GM12878 (cell line): ENCODE data around the gene KCNK1. TPM values are rescaled to one million over a fixed set of nuclear protein-coding genes. Genes with fewer than 3 reads are reported as not detected.

Source experiments
- ATAC-seq: fragments of 200-7000 bp; cut with Tn5 transposase; 3 replicates; pipeline ENCODE4 v1.9.1; 2020; ENCODE audit warnings: mild to moderate bottlenecking, moderate library complexity
- BruUV-seq: library from RNA; stranded (reverse); fragments of 400-500 nt; replicated peaks from 2 replicates; lab custom pipeline; 2021; lab: Mats Ljungman, UMichigan
- CTCF ChIA-PET: fragments of 300-600 bp; sonication (Branson Sonifier 250); formaldehyde crosslinking; extraction: SDS; loops from one replicate; lab custom pipeline; 2021; ENCODE audit warnings: inconsistent platforms; lab: Yijun Ruan, JAX
- POLR2A ChIA-PET: fragments of 350-600 bp; formaldehyde crosslinking; extraction: SDS; loops from one replicate; lab custom pipeline; 2021; ENCODE audit warnings: inconsistent platforms; lab: Charles Lee
- RAD21 ChIA-PET: fragments of 300-600 bp; sonication (Branson Sonifier 250); formaldehyde crosslinking; loops from one replicate; lab custom pipeline; 2023; ENCODE audit warnings: antibody characterized with exemption; ENCODE audit not compliant: unreplicated experiment; lab: Charles Lee
- SMC1A ChIA-PET: fragments of 300-600 bp; sonication (Branson Sonifier 250); formaldehyde crosslinking; loops from one replicate; lab custom pipeline; 2023; ENCODE audit not compliant: unreplicated experiment, uncharacterized antibody; lab: Charles Lee
- DNase-seq: peaks from one replicate; pipeline ENCODE4 v3.0.0-alpha.2; 2011; ENCODE audit warnings: low read depth, low spot score
- FAIRE-seq: peaks from 3 replicates; lab custom pipeline; 2011; peaks lifted over from hg19 to GRCh38; lab: Jason Lieb, UNC
- H2AFZ ChIP-seq: 2 replicates; pipeline ENCODE4 v1.6.0; 2011; ENCODE audit warnings: low read depth, low read length, control low read depth; ENCODE audit not compliant: control insufficient read depth
- H3K27ac ChIP-seq: 2 replicates; pipeline ENCODE4 v1.5.1; 2011; ENCODE audit warnings: control low read depth; ENCODE audit not compliant: control insufficient read depth, insufficient read depth
- H3K27me3 ChIP-seq, 2 experiments: replicated peaks in 1 of 2; 2 replicates each; pipeline versions ENCODE4 v1.6.0 to v1.6.1; 2011; ENCODE audit warnings: low read length in 1 of 2; ENCODE audit not compliant: control insufficient read depth in 2 of 2, insufficient read depth in 2 of 2
- H3K36me3 ChIP-seq, 2 experiments: 2 replicates each; pipeline ENCODE4 v1.5.1; 2011; ENCODE audit warnings: low read length in 1 of 2; ENCODE audit not compliant: control insufficient read depth in 2 of 2, insufficient read depth in 2 of 2
- H3K4me1 ChIP-seq: 2 replicates; pipeline ENCODE4 v1.6.1; 2011; ENCODE audit warnings: mild to moderate bottlenecking, low read length, moderate library complexity, mixed read lengths; ENCODE audit not compliant: control insufficient read depth, insufficient read depth
- H3K4me2 ChIP-seq: 2 replicates; pipeline ENCODE4 v1.6.0; 2011; ENCODE audit warnings: control low read depth; ENCODE audit not compliant: control insufficient read depth, insufficient read depth
- H3K4me3 ChIP-seq: fragments of 200-600 bp; sonication (generic); 2 replicates; pipeline ENCODE4 v1.5.1; 2016
- H3K79me2 ChIP-seq: 2 replicates; pipeline ENCODE4 v1.6.0; 2011; ENCODE audit warnings: low read length; ENCODE audit not compliant: control insufficient read depth, insufficient read depth
- H3K9ac ChIP-seq: 2 replicates; pipeline ENCODE4 v1.8.0; 2011; ENCODE audit warnings: low read length, control low read depth, mixed read lengths; ENCODE audit not compliant: control insufficient read depth, insufficient read depth
- H3K9me3 ChIP-seq: replicated peaks from 3 replicates; pipeline ENCODE4 v1.5.1; 2011; ENCODE audit warnings: mild to moderate bottlenecking, low read length; ENCODE audit not compliant: control insufficient read depth, insufficient read depth
- H4K20me1 ChIP-seq: 2 replicates; pipeline ENCODE4 v1.6.0; 2011; ENCODE audit not compliant: control insufficient read depth, insufficient read depth
- BCL11A ChIP-seq: IDR thresholded peaks from 2 replicates; pipeline ENCODE4 v1.6.1; 2011; ENCODE audit warnings: low read depth, low read length
- CREB1 ChIP-seq: IDR thresholded peaks from 2 replicates; pipeline ENCODE4 v1.6.1; 2012; ENCODE audit warnings: low read depth, mild to moderate bottlenecking, inconsistent platforms
- JUNB ChIP-seq: IDR thresholded peaks from 2 replicates; pipeline ENCODE4 v1.6.1; 2016; ENCODE audit warnings: antibody characterized with exemption, mild to moderate bottlenecking
- NBN ChIP-seq: fragments of 450-650 bp; IDR thresholded peaks from 2 replicates; pipeline ENCODE4 v1.6.1; 2016
- NR2C1 ChIP-seq: fragments of 450-650 bp; IDR thresholded peaks from 2 replicates; pipeline ENCODE4 v1.6.1; 2017; ENCODE audit warnings: antibody characterized with exemption, mild to moderate bottlenecking, moderate library complexity
- NR2F1 ChIP-seq: fragments of 450-650 bp; conservative IDR thresholded peaks from 2 replicates; pipeline ENCODE4 v1.6.1; 2017; ENCODE audit warnings: mild to moderate bottlenecking
- RB1 ChIP-seq: fragments of 450-650 bp; formaldehyde crosslinking; IDR thresholded peaks from 2 replicates; pipeline ENCODE4 v1.6.1; 2017; ENCODE audit warnings: mild to moderate bottlenecking, borderline replicate concordance
- RELA ChIP-seq: fragments of 450-650 bp; IDR thresholded peaks from 2 replicates; pipeline ENCODE4 v1.8.0; 2014; ENCODE audit warnings: borderline replicate concordance; ENCODE audit not compliant: partially characterized antibody
- ZNF217 ChIP-seq: fragments of 450-650 bp; IDR thresholded peaks from 2 replicates; pipeline ENCODE4 v1.6.1; 2017; ENCODE audit warnings: antibody characterized with exemption, mild to moderate bottlenecking
- ZNF24 ChIP-seq: fragments of 450-650 bp; IDR thresholded peaks from 2 replicates; pipeline ENCODE4 v1.6.1; 2017; ENCODE audit warnings: antibody characterized with exemption, mild to moderate bottlenecking
- WGBS: methylation state at CpG from one replicate; pipeline ENCODE4 v1.1.6; 2016; ENCODE audit warnings: low lambda C conversion rate; ENCODE audit not compliant: insufficient replicate concordance, insufficient coverage; ENCODE audit errors: missing lambda C conversion rate; 5-methylcytosine and 5-hydroxymethylcytosine counted together
- in situ Hi-C: fragments of 300-500 bp; cut with MboI; formaldehyde crosslinking; loops from 9 replicates; pipeline ENCODE4 v1.14.3; 2018; ENCODE audit warnings: mixed read lengths
- intact Hi-C: fragments of 100-400 bp; cut with micrococcal nuclease; formaldehyde crosslinking; loops from one replicate; pipeline ENCODE4 v1.14.2; 2022; ENCODE audit not compliant: unreplicated experiment
- polyA plus RNA-seq, 11 experiments: library from polyadenylated mRNA; depleted of rRNA in 4 of 11; unstranded in 6 of 11; stranded (reverse) in 5 of 11; fragments of >200 nt; fragmentation: Nextera tagmentation in 4 of 11; fragmentation: Illumina TruSeq in 1 of 11; extraction: Ambion mirVana in 4 of 11; extraction: Trizol in 1 of 11; gene quantifications; 1 replicate in 1 of 11; 2 replicates in 10 of 11; pipeline versions ENCODE4 v1.2.1 to v1.2.3, GENCODE V29; 2011 to 2016; ENCODE audit warnings: inconsistent platforms in 2 of 11, missing spikeins in 2 of 11, low read depth in 1 of 11
- total RNA-seq, 4 experiments: library from RNA; depleted of rRNA in 3 of 4; stranded (reverse); fragments of >200 nt in 3 of 4; fragmentation: Illumina TruSeq in 1 of 4; extraction: Trizol in 1 of 4; gene quantifications; 2 replicates each; pipeline versions ENCODE4 v1.2.1 to v1.2.3, GENCODE V29; 2013 to 2021
- TF ChIP-seq, protein P1 (sequence below): IDR thresholded peaks from 2 replicates; pipeline ENCODE4 v1.6.1; 2011; ENCODE audit warnings: borderline replicate concordance, low read depth, mild to moderate bottlenecking, moderate library complexity, low read length; ENCODE audit not compliant: insufficient read depth, poor library complexity, severe bottlenecking

The KCNK1 gene
- total and polyA plus RNA-seq, 10 of the 15 experiments (the other 5 are each of a cell fraction or from before 2014, with no cell fraction given): 9.4 to 27.6 (median 15.1) TPM

DNA sequence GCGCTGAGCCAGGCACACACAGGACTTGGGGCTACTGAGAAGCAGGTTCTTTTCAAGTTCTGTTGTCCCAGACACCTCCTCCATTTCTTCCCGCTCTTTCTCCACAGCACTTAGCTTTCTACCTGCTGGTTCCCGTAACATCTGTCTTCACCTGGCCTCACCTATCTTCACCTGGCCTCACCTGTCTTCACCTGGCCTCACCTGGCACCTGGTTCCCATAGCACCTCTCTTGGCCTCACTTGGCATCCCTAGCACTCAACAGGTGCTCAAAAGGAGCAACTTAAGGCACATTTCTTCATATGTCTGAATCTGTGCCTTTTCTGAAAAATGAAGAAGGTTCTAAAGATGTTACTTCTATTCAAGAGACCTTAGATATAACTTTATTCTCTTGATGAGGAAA, 10.4 kb downstream of the KCNK1 start:
- Histone ChIP-seq H3K79me2 (peaks cover 2% of the 10 kb centered on the region), H3K4me1 (peaks cover 16% of the 10 kb centered on the region; the same call in 1 of the 2 replicates), H3K36me3 (no peaks in the 10 kb centered on the region), H3K4me3 (no peak overlapping the region), H3K27me3 (no peaks in the 10 kb centered on the region), H3K27ac (no peak overlapping the region), H3K9ac (no peak overlapping the region), H3K9me3 (no peaks in the 10 kb centered on the region; the same call in 2 of the 3 replicates), H4K20me1 (no peaks in the 10 kb centered on the region), H3K4me2 (peak overlapping the region; percentile 28; the same call in 1 of the 2 replicates), H2AFZ (no peak overlapping the region)
- DNase-seq (no peak), FAIRE-seq (no peak), ATAC-seq (no peak)
- BruUV-seq: no TSS peak
- CTCF ChIA-PET: interaction anchor here (0.9 to 1.7 kb wide), 2 partner anchors 8 to 183 kb away, joined by 3 read pairs; no protein-coding TSS in a partner anchor
- WGBS: 100% methylated on average over 3 of the region's 3 CpGs
- RAD21 ChIA-PET: interaction anchor here (0.7 kb wide), 1 partner anchor 39 kb away, joined by 3 read pairs; no protein-coding TSS in a partner anchor
- in situ Hi-C loops: no loop called here
- SMC1A ChIA-PET: interaction anchor here (0.9 to 5.8 kb wide), 4 partner anchors 8 to 183 kb away, joined by 3 to 36 read pairs (median 6); partner anchors contain the start of gene KCNK1
- TF ChIP-seq RELA (no peak), ZNF217 (0 out of 2 replicates have a peak, but pooled peaks have one; percentile 60)
- TF ChIP-seq, protein P1, sequence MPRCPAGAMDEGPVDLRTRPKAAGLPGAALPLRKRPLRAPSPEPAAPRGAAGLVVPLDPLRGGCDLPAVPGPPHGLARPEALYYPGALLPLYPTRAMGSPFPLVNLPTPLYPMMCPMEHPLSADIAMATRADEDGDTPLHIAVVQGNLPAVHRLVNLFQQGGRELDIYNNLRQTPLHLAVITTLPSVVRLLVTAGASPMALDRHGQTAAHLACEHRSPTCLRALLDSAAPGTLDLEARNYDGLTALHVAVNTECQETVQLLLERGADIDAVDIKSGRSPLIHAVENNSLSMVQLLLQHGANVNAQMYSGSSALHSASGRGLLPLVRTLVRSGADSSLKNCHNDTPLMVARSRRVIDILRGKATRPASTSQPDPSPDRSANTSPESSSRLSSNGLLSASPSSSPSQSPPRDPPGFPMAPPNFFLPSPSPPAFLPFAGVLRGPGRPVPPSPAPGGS: no peak
- POLR2A ChIA-PET: no interaction called here
- intact Hi-C loops: no loop called here

DNA sequence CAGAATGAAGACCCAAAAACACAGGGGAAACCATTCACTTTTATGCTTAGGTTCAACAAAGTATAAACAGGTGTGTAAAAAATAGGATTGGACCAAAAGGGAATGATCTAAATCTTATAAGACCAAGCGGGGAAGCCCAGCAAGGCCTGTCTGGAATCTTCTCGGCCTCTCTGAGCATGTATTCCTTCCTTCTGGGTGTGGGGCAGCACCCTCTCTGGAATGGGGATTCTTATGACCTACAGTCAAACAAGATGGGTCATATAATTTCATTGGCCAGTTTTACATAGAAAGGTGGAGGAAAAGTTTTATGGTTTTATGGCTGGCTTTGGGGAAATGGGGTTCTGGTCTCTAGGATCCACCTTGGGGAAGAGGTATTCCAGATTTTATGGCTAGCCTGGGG, 11.2 kb downstream of the KCNK1 start:
- Histone ChIP-seq H3K4me3 (no peak overlapping the region), H3K4me2 (no peak overlapping the region), H3K4me1 (peaks cover 12% of the 10 kb centered on the region; the same call in 1 of the 2 replicates), H3K79me2 (peaks cover 2% of the 10 kb centered on the region), H4K20me1 (no peaks in the 10 kb centered on the region), H2AFZ (no peak overlapping the region), H3K27me3 (no peaks in the 10 kb centered on the region), H3K27ac (no peak overlapping the region), H3K9ac (no peak overlapping the region), H3K36me3 (peaks cover 0 to 3% of the 10 kb centered on the region in 2 experiments; a peak in 1 of 4 replicates), H3K9me3 (no peaks in the 10 kb centered on the region)
- in situ Hi-C loops (no loop called here), intact Hi-C loops (no loop called here)
- 95% methylated on average over 2 of the region's 2 CpGs for WGBS
- TF ChIP-seq CREB1: no peak
- TF ChIP-seq ZNF24: no peak
- no peak for TF ChIP-seq RB1
- TF ChIP-seq NR2F1: no peak
- TF ChIP-seq NBN: no peak
- no peak for TF ChIP-seq JUNB
- no peak for TF ChIP-seq BCL11A
- TF ChIP-seq NR2C1: no peak
- ChIA-PET CTCF (interaction anchor here (0.7 kb wide), 1 partner anchor 31 kb away, joined by 3 read pairs; no protein-coding TSS in a partner anchor), SMC1A (interaction anchor here (0.8 to 1.0 kb wide), 2 partner anchors 9 to 11 kb away, joined by 3 to 5 read pairs; no protein-coding TSS in a partner anchor), RAD21 (interaction anchor here (0.9 kb wide), 1 partner anchor 37 kb away, joined by 3 read pairs; no protein-coding TSS in a partner anchor), POLR2A (interaction anchor here (0.8 kb wide), 1 partner anchor 12 kb away, joined by 3 read pairs; no protein-coding TSS in a partner anchor)
- FAIRE-seq (no peak), ATAC-seq (no peak), DNase-seq (no peak)
- BruUV-seq: no TSS peak
